Stimulated activated CD4-positive, alpha-beta T cell treated with anti-CD3 and anti-CD28 coated beads, Interleukin-1b, Interleukin-23, amount 100 ng/mL, for 48 hours (primary cell): Measurements from ENCODE around the gene BCLAF3.

Source experiments
- DNase-seq: peaks from one replicate; pipeline ENCODE4 v3.0.0-alpha.2; 2020

The BCLAF3 gene

DNA sequence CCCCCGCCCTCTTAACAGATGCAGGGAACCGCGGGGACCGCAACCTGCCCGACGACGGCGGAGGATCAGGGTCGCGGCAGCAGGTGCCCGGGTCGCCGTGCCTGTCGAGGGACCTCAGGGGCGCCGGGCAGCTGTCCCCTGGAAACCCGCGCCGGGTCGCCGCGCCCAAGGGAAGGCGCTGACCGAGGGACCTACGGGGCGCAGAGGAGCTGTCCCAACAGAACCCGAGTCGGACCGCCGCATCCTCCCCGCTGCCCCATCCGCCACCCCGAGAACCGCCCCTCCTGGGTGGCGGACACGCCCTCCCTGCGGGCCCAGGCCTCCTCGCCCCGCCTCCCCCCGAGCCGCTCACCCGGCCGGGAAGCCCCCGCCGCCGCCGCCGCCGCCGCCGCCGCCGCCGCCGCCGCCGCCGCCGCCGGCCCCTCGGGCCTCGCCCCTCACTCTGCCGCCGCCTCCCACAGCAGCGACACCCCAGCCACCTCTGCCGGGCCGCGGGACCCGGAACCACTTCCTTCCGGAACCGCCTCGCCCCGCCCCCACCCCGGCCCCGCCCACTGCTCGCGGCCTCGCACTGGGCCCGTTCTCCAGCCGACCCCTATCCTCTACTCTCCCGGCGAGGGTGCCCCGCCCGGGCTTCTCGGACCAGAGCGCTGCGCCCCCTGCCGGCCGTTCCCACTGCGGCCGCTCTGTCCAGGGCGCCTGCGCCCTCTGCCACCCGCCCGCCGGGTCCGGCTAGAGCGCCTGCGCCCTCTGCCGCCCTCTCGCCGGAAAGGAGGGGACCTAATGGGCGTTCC lies at the start of gene BCLAF3:
Gene BCLAF3, minus strand, starts transcription at position 506 of the 794 bp plus-strand sequence. CDS start 20,797 bp downstream, outside the sequence.
- peak; percentile 86 for DNase-seq

DNA sequence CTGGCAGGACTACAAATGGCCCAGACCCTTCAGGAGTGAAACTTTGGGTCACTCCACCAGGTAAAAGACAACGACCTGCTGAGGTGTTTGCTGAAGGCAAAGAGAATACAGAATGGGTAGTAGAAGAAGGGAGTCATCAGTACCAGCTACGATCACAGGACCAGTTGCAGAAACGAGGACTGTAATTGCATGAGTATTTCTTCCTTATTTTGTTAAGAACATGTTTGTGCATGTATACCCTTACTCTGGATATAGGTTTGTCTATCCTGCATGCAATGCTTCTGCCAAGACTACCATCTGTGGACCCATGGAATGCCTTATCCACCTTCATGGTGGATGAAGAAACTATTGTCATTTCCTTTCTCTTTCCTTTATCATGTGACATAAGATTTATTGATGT lies 48.1 kb upstream of the BCLAF3 start:
- no peak for DNase-seq

DNA sequence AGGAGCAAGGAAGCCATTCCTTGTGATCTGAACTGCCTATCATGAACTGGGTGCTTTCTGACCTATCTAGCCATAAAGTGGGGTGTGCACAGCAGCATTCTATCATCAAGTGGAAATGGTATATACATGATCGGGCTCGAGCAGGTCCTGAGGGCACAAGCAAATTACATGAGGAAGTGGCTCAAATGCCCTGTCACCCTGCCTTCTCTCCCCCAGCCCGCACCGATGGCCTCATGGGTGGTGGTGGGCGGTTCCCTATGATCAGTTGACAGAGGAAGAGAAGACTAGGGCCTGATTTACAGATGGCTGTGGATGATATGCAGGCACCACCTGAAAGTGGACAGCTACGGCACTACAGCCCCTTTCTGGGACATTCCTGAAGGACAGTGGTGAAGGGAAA lies 46.3 kb upstream of the BCLAF3 start:
- no peak for DNase-seq

DNA sequence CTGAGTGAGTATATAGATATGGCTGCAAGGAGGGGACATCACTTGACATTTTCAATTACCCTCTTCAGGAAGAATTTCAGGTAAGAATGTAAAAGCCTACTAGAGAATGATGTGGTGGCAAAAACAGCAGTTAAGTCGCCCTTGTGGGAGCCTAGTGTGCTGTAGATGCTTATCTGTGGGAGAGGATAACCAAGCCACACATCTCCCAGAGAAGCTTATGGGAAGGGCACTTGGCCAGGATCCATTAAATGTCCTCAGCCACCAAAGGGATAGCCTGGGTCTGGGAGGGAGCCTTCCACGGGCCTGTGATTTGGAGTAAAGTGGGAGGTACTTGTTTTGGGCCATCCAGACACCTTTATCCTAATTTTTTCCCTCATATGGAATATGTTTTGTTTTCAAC lies 41.3 kb upstream of the BCLAF3 start:
- DNase-seq, result no peak

DNA sequence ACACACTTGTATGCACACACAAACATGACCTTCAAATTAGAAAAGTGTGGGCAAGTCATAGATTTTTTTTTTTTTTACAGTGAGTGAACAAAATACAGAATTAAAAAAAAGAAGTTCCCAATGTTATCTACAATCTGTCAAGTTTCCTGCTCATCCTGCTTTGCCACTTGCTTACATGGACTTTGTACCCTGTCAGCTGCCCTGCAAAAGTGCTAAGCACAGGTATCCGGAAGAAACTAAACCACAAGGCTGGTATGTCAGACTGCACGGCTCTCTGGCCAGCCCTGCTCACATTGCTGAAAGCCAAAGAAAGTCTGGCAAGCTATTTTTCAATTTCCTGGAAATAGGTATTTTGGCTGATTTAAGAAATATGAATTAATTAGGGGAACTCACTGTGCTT lies 38.9 kb upstream of the BCLAF3 start:
- DNase-seq, result no peak

DNA sequence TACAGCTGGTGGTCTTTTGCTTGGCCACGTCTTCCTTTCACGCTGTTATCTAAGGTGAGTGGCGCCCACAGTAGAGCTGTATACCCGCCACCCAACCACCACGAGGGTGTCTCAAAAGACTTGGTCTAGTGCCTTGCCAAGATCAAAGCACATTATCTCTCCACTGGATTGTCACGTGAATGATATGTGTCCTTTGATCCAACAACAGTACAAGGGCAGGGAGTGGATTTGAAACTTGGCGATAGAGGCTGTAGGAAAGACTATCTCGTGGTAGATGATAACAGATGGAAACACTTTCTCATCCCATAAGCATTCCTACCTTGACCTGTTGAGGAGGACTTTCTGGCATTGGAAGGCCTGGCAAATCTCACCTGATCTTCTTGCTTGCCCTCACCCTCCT lies 37.7 kb upstream of the BCLAF3 start:
- no peak for DNase-seq

DNA sequence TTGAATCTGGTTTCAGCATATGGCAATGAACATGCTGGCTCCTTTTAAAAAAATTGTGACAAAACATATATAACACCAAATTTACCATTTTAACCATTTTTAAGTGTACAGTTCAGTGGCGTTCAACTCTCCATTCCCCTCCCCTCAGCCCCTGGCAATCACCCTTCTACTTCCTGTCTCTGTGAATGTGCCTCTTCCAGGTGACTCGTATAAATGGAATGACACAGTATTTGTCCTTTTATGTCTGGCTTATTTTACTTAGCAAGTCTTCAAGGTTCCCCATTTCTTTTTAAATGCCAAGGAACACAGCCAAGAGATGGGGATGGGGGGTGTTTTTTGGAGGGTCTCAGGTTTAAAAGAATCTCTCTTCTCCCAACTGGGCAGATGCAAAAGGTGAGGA lies 35.4 kb upstream of the BCLAF3 start:
- DNase-seq, result no peak

DNA sequence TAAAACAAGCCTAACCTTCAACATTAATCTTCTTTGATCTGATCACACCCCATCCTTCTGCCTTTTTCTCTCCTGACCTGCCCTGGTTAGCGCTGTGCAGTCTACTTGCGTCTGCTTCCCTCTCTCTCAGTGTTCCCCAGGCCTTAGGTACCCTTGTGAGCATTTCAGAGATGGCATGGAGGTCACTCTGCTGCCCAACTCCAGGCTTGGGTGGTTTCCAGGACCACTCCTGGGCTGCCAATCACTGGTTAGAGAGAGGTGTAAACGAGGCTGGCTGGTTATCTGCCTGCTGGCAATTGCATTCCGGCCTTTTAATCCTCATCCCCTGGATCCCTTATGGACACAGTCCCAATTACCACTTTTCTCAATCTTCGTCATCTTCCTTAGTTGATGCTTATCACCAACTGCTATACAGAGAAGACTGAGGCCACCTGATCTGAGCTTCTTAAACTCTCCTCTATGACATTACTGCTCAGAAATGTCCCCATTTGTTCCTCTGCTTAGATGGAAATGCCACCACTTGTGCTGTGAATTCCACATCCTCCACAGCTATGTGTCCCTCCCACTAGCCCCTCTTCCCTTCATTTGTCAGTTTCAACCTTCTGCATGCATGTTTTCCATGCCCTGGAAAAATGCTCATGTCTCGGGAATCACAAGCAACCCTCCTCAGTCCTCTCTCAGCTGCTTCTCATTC lies 29.0 kb upstream of the BCLAF3 start:
- DNase-seq, result no peak

DNA sequence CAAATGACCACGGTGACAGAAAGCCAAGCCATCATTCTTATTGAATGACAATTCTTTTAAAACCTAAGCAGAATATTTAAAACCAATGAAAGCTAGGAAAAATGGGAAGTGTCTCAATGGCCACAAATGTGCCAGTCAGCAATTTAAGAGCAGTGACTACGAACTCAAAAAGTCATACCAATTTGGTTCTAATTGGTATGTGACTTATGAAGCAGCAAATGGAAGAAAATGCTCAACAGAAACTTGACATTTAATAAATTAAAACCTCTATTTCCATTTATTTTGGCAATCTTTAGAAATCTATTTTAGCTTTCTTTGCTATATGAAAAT lies 25.7 kb upstream of the BCLAF3 start:
- DNase-seq, result no peak

DNA sequence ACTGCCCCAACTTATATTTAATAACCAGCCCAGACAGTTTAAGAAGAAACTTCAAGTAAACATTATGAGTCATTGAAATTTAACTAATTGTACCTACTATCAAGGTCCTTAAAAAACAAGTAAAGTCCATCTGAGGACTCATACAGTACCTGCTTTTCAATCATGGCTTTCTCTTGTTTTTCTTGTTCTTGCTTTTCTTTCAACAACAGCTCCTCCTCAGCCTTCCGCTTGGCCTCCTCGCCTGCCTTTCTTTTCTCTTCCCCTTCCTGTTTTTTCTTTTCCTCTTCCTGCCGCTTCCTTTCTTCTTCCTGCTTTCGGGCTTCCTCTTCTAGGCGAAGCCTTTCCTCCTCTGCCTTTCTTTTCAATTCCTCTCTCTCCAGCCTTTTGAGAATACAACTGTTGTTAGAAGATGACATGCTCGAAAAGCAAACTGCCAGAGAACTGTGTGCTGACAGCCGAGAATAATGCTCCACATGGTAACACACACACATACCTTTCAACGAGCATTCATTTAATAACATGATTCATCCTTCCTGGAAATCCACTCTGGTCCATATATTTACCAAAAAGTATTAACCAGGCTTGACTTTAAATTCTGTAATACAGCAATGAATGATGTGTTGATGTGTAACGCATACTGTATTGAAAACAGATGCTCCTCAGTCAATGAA lies 25.2 kb upstream of the BCLAF3 start:
- DNase-seq, result no peak

DNA sequence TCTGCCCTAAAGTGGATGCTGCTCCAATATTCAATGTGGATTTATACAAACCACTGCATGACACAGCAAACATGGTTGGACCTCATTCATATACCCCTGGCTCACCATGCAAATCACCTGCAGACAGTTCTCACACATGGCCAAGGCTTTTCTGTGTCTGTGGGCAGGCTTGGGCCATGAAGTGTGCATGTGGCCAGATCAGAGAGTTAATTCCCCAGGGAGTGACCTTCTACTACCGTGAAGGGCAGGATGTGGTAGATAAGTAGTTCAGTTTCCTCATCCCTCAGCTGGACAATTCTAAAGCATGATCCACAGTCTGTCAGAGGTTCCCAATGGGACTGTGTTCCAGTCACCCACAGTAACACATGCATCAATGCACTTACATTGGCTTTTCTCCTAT lies 24.6 kb upstream of the BCLAF3 start:
- no peak for DNase-seq

DNA sequence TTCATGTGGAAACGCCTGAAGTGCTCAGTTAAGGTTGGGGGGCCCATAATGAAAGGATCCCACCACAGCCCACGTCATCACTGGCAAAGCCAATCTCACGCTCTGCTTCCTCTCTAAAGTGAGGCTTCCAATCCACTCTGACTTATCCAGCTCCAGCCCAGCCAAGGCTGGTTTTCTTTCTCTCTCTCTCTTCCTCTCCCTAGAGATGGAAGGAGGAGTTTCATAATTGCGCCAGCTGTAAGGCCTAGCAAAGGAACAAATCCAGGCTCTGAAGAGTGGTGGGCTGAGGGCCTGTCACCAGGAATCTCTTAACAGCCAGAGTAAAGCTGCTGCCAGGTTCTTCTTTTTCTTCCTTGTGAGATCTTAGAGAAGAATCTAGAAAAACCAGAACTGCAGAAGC lies 20.7 kb upstream of the BCLAF3 start:
- DNase-seq, result no peak

DNA sequence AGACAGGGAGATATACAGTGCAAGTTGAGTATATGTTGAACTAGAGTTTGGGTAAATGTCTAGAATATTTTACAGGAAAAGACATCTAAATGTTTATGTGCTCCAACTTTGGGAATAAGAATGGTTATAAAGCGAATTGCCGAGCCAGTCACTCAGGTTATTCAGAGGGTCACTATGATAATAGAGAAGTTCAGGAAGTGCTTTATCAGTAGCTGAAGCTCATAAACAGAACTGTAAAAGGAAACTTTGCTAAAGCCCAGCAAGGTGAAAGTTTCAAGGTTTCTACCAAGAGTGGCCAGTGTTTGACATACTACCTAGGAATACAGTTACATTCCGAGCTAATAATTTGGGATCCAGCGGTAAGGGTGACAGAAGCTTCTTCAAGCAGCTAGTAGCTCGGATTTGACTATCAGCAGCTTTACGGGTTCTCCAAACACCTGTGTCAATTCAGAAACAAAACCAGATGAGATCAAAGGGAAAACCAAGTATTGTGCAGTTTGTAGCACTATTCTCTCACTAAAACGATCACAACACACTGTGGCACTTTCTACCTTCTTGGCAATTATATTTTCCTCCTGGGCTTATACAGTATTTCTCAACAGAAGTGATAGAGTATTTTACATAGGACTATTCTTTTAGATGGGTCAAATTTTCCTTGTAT lies 17.2 kb upstream of the BCLAF3 start:
- DNase-seq, result no peak

DNA sequence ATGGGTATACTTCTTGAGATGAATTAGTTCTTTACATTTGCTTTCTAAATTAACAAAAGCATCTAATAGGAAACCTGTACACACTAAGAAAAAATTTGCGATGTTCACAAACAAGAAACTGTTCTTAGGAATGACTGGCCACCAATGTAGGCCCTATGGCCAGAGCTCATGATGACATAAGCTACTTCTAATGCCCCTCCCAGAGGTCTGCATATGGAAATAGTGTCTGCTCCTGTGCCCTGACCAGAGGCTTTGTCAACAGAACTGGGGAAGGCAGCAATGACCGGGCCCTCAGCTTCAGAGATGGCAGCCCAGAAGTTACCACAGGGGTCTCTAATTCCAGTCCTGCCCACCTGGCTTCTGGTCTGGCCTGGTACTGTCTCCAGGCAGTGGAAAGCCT lies 15.0 kb upstream of the BCLAF3 start:
- no peak for DNase-seq

DNA sequence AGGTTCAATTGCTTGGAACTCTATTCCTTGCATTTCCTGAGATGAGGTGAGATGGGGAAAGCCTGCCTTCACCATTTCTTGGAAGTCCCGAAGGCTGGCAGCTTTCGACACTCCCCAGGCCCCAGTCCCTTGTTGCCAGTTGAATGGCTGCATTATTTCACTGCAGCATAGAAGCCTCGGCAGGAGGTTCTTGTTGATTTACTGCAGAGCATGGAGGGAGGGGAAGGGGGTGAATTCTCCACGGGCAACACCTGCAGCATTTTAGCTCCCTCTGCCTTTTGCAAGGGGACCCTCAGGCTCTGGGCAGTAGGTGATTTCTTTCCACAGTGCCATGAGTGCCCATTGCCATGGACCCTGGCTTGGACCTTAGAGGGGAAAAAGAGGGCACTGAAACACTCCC lies 10.7 kb upstream of the BCLAF3 start:
- DNase-seq, result no peak

DNA sequence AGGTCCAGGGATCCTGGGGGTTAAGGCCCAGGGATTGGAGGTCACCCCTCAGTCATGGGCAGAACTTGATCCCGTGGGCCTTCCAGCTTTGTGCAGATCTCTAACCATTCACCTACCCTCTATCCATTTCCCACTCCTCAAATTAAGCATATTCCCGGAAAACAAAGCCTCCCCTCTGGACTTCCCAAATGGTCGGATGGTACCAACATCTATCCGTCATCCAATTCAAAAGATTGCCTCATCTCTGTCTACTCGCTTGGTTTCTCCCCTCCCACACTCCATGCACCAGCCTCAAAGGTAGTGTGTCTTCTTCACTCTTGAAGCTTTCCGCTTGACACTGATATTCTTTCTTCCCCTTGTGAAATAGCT lies 473 bp upstream of the BCLAF3 start:
- DNase-seq, result peak; percentile 1

DNA sequence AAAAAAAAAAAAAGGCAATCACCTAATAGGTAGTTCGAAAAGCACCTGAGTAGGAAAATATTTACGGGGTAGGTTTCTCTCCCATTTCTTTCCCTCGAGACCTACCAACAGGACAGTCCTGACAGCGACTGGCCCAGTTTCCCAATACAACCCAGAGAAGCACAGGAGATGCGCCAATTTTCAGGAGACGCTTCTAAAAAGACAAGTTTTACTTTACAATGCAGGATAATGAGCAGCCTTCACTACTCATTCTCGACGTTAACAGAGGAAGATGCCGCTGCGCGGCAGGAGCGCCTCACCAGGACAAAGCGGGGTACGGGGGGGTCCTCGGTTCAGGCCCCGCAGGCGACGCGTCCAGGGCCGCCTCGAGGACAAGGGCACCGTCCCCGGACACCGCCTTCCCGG lies 708 bp downstream of the BCLAF3 start:
- DNase-seq, result no peak

DNA sequence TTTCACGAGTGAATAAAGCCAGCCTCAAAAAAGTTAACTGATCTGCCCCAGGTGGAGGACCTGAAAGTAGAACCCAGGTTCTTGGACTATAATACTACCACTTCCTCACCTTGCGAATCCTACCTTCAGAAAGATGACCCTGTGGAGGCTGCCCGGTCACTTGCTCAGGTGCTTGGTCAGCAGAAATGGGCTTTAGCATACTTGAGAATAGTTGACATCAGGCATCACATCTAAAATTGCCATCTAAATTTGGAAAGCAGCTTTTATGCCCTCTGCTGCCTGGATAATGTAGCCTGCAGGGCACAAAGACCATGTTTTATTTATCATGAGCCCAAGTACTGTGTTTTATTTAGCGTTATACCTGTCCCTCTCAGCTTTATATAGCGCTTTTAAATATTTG lies 3.0 kb downstream of the BCLAF3 start:
- no peak for DNase-seq

DNA sequence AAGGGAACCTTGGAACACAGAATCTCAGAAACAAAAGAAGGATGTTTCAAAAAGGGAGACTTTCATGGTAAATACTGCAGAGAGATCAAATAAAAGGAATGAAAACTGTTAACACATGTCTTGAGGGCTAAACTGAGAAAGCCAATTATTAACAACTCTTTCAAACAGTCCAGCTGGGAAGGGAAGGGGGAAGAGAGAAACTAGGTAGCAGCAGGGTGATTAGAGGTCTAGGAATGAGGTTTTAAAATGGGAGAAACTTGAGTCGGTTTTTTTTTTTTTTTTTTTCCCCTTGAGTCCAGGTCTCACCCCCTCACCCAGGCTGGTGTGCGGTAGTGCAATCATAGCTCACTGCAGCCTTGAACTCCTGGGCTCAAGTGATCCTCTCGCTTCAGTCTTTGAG lies 4.3 kb downstream of the BCLAF3 start:
- no peak for DNase-seq

DNA sequence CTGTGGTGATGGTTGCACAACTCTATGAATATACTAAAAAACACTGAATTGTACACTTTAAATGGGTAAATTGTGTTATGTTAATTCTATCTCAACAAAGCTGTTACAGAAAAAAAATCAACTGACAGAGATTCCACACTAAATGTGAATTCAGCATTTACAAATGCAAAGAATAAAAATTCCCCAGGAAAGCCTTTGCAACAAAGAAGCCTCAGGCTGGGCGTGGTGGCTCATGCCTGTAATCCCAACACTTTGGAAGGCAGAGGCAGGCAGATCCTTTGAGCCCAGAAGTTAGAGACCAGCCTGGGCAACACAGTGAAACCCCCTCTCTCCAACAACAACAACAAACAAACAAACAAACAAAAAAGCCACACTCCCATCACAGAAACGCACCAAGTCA lies 8.9 kb downstream of the BCLAF3 start:
- no peak for DNase-seq

DNA sequence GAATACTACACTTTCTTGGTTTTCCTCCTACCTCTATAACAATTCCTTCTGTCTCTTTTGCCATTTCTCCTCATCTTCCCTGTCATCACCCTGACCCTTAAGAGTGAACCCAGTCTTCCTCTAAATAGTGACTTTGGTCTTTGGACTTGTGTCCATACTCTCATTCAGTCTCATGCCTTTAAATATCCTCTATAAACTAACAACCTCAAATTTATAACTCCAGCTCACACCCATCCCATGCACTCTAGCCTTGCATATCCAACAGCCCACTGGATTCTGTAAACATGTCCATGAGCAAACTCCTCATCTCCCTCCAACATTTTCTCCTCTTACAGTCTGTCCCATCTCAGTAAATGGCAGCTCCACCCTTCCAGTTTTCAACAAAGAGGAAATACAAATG lies 15.0 kb downstream of the BCLAF3 start:
- no peak for DNase-seq

DNA sequence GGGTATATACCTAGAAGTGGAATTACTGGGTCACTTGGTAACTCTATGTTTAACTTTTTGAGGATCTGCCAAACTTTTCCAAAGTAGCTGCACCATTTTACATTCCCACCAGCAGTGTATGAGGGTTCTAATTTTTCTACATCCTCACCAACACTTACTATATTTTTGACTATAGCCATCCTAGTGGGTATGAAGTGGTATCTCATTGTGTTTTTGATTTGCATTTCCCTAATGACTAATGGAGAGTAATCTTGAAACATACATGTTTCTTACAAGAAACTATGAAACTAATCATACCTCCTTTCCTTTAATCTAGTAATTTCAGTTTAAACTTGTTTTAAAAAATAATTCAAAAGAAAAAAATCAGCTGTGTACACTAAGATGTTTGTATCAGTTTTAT lies 17.9 kb downstream of the BCLAF3 start:
- DNase-seq, result no peak

DNA sequence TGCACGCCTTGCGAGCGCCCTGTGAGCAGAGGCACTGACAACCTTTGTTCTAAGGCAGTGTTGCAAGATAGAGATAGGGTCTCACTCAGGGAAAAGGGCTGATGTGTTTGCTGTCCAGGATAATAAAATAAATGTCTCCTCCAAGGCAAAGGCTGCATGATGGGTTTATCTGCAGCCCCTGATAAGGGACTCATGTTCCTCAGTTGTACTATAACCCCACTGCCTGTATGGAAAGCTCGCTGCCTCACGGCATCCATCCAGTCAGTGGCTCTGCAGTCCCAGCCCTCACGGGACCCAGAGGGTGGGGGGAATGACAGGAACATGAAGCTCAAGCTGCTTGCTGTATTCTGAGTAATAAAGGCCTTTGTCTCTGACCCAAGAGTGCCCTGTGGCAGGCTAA lies 22.6 kb downstream of the BCLAF3 start:
- no peak for DNase-seq

DNA sequence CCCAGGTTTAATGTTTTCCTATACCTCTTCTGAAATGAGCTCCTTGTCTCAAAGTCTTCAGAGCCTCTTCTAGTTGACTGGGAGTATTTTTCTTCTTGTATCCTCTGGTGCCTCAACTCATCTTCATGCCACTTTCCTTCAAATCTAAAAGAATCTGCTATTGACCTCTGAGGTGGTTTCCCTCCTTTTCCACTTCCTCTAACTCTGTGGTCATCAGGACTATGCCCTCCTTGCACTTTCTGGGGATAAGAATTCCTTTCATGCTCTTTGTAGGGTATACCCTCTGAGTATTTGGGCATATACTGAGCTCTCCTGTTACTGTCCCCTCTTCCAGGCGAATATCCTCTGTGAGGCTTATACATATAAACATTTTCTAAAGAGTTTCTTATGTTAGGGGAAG lies 24.8 kb downstream of the BCLAF3 start:
- DNase-seq, result no peak
